Measurements from ENCODE around the gene EXO5.

EXO5 gene

GRCh38 chr1:40531381-40532061 lies 23.0 kb downstream of the EXO5 start, which contains the start of gene ZNF684:
TSS of gene ZNF684 (plus strand) at chr1:40531637. CDS start at chr1:40533167, 1,530 bp downstream.
- peak; percentile 1 for TF ChIP-seq CTCF (conservative IDR thresholded peaks at IDR 0.05; ENCODE audit: low read depth, low read length)
- peak; percentile 97 for DNase-seq (ENCODE audit: low read depth)
- H3K4me3 ChIP-seq (ENCODE audit: low read depth, low read length) = peak within 1 kb of the TSS; percentile 90

DNA sequence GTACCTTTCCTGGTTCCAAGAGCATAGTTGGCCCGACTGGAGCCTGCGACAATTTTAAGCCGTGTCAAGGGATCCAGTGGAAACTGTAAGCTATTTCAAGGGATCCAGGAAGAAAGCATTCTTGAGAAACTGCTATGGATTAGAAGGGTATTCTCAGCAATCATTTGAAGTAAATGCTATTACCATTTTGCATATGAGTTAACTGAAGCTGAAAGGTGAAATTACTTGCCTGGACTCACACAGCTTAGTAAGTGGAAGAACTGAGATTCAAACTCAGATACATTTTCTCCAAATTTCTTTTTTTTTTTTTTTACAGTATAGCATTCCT lies 23.5 kb downstream of the EXO5 start:
- no peak for TF ChIP-seq CTCF (conservative IDR thresholded peaks at IDR 0.05; ENCODE audit: low read depth, low read length)
- H3K4me3 ChIP-seq (ENCODE audit: low read depth, low read length) = peak overlapping the region; percentile 90
- no peak for DNase-seq (ENCODE audit: low read depth)

GRCh38 chr1:40532844-40533424 lies 24.4 kb downstream of the EXO5 start:
- peak; percentile 75 for TF ChIP-seq CTCF (conservative IDR thresholded peaks at IDR 0.05; ENCODE audit: low read depth, low read length)
- no peak overlapping the region for H3K4me3 ChIP-seq (ENCODE audit: low read depth, low read length)
- peak; percentile 75 for DNase-seq (ENCODE audit: low read depth)

DNA sequence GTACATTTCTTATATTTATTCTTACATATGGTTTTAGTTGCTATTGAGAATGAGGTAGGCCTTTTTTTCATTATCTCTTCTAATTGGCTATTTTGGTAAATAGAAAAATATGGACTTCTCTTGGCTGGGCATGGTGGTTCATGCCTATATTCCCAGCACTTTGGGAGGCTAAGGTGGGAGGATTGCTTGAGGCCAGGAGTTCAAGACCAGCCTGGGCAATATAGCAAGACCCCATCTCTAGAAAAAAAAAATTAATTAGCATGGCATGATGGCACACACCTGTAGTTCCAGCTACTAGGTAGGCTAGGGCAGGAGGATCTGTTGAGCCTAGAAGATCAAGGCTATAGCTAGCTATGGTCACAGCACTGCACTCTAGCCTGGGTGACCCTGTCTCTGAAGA lies 26.0 kb downstream of the EXO5 start:
- H3K4me3 ChIP-seq (ENCODE audit: low read depth, low read length) = no peak overlapping the region
- TF ChIP-seq CTCF (conservative IDR thresholded peaks at IDR 0.05; ENCODE audit: low read depth, low read length) = no peak
- no peak for DNase-seq (ENCODE audit: low read depth)

DNA sequence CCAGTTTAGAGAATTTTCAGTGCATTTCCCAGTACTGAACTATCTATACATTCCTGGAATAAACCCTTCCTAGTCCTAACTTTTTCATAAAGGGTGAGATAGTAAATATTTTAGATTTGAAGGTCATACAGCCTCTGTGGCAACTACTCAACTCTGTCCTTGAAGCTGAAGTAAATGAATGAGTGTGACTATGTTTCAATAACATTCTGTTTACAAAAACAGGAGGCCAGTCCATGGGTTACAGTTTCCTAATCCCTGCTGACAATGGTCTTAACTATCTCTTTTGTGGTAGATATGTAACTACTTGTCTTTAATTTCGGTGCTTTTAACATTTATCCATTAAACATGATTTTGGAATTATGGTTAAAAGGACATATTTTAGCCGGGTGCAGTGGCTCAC lies 27.2 kb downstream of the EXO5 start:
- TF ChIP-seq CTCF (conservative IDR thresholded peaks at IDR 0.05; ENCODE audit: low read depth, low read length) = no peak
- no peak overlapping the region for H3K4me3 ChIP-seq (ENCODE audit: low read depth, low read length)

DNA sequence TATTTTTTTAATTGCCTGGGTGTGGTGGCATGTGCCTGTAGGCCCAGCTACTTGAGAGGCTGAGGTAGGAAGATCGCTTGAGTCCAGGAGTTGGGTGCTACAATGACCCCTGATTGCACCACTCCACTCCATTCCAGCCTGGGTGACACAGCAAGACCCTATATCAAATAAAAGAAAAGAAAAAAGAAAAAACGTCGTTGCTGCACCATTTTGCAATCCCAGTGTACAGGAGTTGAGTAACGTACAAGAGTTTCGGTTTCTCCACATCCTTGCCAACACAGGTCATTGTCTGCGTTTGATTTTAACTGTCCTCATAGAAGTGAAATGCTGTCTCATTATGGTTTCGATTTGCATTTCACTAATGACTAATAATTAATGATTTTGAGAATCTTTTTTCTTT lies 30.8 kb downstream of the EXO5 start:
- TF ChIP-seq CTCF (conservative IDR thresholded peaks at IDR 0.05; ENCODE audit: low read depth, low read length) = no peak
- DNase-seq (ENCODE audit: low read depth) = no peak
- no peak overlapping the region for H3K4me3 ChIP-seq (ENCODE audit: low read depth, low read length)

More for the DNA sequence above, 27.2 kb downstream of the EXO5 start:
- DNase-seq (ENCODE audit: low read depth) = no peak

DNA sequence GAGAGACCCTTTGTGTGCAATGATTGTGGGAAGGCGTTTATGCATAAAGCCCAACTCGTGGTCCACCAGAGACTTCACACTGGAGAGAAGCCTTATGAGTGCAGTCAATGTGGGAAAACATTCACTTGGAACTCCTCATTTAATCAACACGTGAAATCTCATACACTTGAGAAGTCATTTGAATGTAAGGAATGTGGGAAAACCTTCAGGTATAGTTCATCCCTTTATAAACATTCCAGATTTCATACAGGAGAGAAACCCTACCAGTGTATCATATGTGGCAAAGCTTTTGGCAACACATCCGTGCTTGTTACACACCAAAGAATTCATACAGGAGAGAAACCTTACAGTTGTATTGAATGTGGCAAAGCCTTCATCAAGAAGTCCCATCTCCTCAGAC lies 38.4 kb downstream of the EXO5 start:
- no peak overlapping the region for H3K4me3 ChIP-seq (ENCODE audit: low read depth, low read length)
- TF ChIP-seq CTCF (conservative IDR thresholded peaks at IDR 0.05; ENCODE audit: low read depth, low read length) = no peak
- no peak for DNase-seq (ENCODE audit: low read depth)
